ENCODE results near the gene CACNB3.

- TF ChIP-seq EZH2 (IDR thresholded peaks at IDR 0.05; ENCODE audit: borderline replicate concordance, insufficient read depth, low read depth, low read length, poor library complexity, severe bottlenecking), result no peak
- no peak for TF ChIP-seq CTCF (IDR thresholded peaks at IDR 0.05)
These were observed at the start of gene CACNB3 for GRCh38 chr12:48817873-48818830.
